ENCODE results near the gene ULK4. TPM values are rescaled to one million over a fixed set of nuclear protein-coding genes. Genes with fewer than 3 reads are reported as not detected.

The ULK4 gene
- total RNA-seq, 2 experiments from 2014 or later = 6.8 to 6.9 TPM

- Mint-ChIP-seq H3K36me3 (ENCODE audit: low read depth) (peaks cover 55% of the 10 kb centered on the region), H3K27me3 (no peaks in the 10 kb centered on the region), H3K4me1 (ENCODE audit: low read depth) (no peaks in the 10 kb centered on the region), H3K9me3 (no peaks in the 10 kb centered on the region), H3K4me3 (no peak overlapping the region), H3K27ac (peak overlapping the region; percentile 10)
- TF ChIP-seq CTCF (IDR thresholded peaks at IDR 0.05) = no peak
- no peak for DNase-seq
- CTCF ChIA-PET = no interaction called here
- POLR2A ChIA-PET = interaction anchor here (0.7 kb wide), 1 partner anchor 14 kb away, joined by 3 read pairs; no protein-coding TSS in a partner anchor
- ATAC-seq = no peak
- intact Hi-C loops (cut with micrococcal nuclease) = no loop called here
Observed at GRCh38 chr3:41239587-41239986, 722.3 kb downstream of the ULK4 start.

- ChIA-PET CTCF (interaction anchor here (0.6 kb wide), 1 partner anchor 27 kb away, joined by 3 read pairs; no protein-coding TSS in a partner anchor), POLR2A (no interaction called here)
- no peak for TF ChIP-seq CTCF (IDR thresholded peaks at IDR 0.05)
- ATAC-seq (no peak), DNase-seq (no peak)
- no peaks in the 10 kb centered on the region for H3K9me3 Mint-ChIP-seq
- intact Hi-C loops (cut with micrococcal nuclease) = no loop called here
- H3K4me1 Mint-ChIP-seq (ENCODE audit: low read depth) = no peaks in the 10 kb centered on the region
- H3K4me3 Mint-ChIP-seq = no peak overlapping the region
- H3K27ac Mint-ChIP-seq = peak overlapping the region; percentile 21
- no peaks in the 10 kb centered on the region for H3K27me3 Mint-ChIP-seq
- H3K36me3 Mint-ChIP-seq (ENCODE audit: low read depth) = peaks cover 70% of the 10 kb centered on the region
Observed at GRCh38 chr3:41237907-41238306, 724.0 kb downstream of the ULK4 start.

GRCh38 chr3:41236228-41236627, 725.7 kb downstream of the ULK4 start:
- no peak overlapping the region for H3K4me3 Mint-ChIP-seq
- DNase-seq (no peak), ATAC-seq (no peak)
- no peaks in the 10 kb centered on the region for H3K9me3 Mint-ChIP-seq
- no peaks in the 10 kb centered on the region for H3K27me3 Mint-ChIP-seq
- CTCF ChIA-PET = no interaction called here
- POLR2A ChIA-PET = interaction anchor here (1.1 to 1.7 kb wide), 2 partner anchors 17 to 37 kb away, joined by 3 to 9 read pairs; partner anchors contain the start of gene CTNNB1
- no peaks in the 10 kb centered on the region for H3K4me1 Mint-ChIP-seq (ENCODE audit: low read depth)
- no peak for TF ChIP-seq CTCF (IDR thresholded peaks at IDR 0.05)
- H3K27ac Mint-ChIP-seq = no peak overlapping the region
- intact Hi-C loops (cut with micrococcal nuclease) = no loop called here
- peaks cover 70% of the 10 kb centered on the region for H3K36me3 Mint-ChIP-seq (ENCODE audit: low read depth)

- Mint-ChIP-seq H3K9me3 (no peaks in the 10 kb centered on the region), H3K36me3 (ENCODE audit: low read depth) (peaks cover 72% of the 10 kb centered on the region), H3K27me3 (no peaks in the 10 kb centered on the region), H3K4me3 (no peak overlapping the region), H3K27ac (no peak overlapping the region), H3K4me1 (ENCODE audit: low read depth) (no peaks in the 10 kb centered on the region)
- ATAC-seq = no peak
- ChIA-PET CTCF (interaction anchor here (1.8 kb wide), 1 partner anchor 10 kb away, joined by 5 read pairs; no protein-coding TSS in a partner anchor), POLR2A (interaction anchor here (0.9 to 1.7 kb wide), 3 partner anchors 10 to 36 kb away, joined by 3 to 9 read pairs (median 3); partner anchors contain the start of gene CTNNB1)
- TF ChIP-seq CTCF (IDR thresholded peaks at IDR 0.05) = no peak
- intact Hi-C loops (cut with micrococcal nuclease) = no loop called here
- no peak for DNase-seq
Observed at GRCh38 chr3:41234823-41235721, 726.8 kb downstream of the ULK4 start.

Data from activated CD8-positive, alpha-beta T cell treated with anti-CD3 and anti-CD28 coated beads for 36 hours (primary cell).